Muscle layer of duodenum (tissue), 2 donors: ENCODE measurements around the gene CFAP100.

Experiments
- H3K27ac ChIP-seq: one replicate; pipeline ENCODE4 v1.7.0; 2013; ENCODE audit warnings: mild to moderate bottlenecking, low read length
- H3K27me3 ChIP-seq: one replicate; pipeline ENCODE4 v1.7.0; 2013; ENCODE audit warnings: low read depth, mild to moderate bottlenecking, control low read depth, low read length
- H3K36me3 ChIP-seq, 2 donors: one replicate each; pipeline ENCODE4 v1.7.0; 2013; ENCODE audit warnings: low read length in 2 of 2, control low read depth in 1 of 2, mild to moderate bottlenecking in 1 of 2; ENCODE audit not compliant: insufficient read depth in 2 of 2, control insufficient read depth in 1 of 2
- H3K4me1 ChIP-seq, 2 donors: one replicate each; pipeline ENCODE4 v1.7.0; 2013; ENCODE audit warnings: low read length in 2 of 2, mild to moderate bottlenecking in 2 of 2, control low read depth in 1 of 2, moderate library complexity in 1 of 2; ENCODE audit not compliant: insufficient read depth in 2 of 2, control insufficient read depth in 1 of 2
- H3K4me3 ChIP-seq, 2 donors: one replicate each; pipeline ENCODE4 v1.7.0; 2013; ENCODE audit warnings: low read length in 2 of 2, low read depth in 1 of 2, mild to moderate bottlenecking in 1 of 2
- H3K9me3 ChIP-seq, 2 donors: one replicate each; pipeline ENCODE4 v1.7.0; 2013; ENCODE audit warnings: low read length in 2 of 2, control low read depth in 1 of 2, mild to moderate bottlenecking in 1 of 2; ENCODE audit not compliant: control insufficient read depth in 1 of 2
- donor health status: healthy.

The CFAP100 gene

GRCh38 chr3:126421573-126422119 lies 26.9 kb downstream of the CFAP100 start:
- no peak overlapping the region for H3K27ac ChIP-seq
- peaks cover 0 to 11% of the 10 kb centered on the region in 2 donors for H3K9me3 ChIP-seq
- H3K4me1 ChIP-seq = no peaks in the 10 kb centered on the region
- no peaks in the 10 kb centered on the region for H3K27me3 ChIP-seq
- no peak overlapping the region for H3K4me3 ChIP-seq
- peaks cover 0 to 4% of the 10 kb centered on the region in 2 donors for H3K36me3 ChIP-seq

DNA sequence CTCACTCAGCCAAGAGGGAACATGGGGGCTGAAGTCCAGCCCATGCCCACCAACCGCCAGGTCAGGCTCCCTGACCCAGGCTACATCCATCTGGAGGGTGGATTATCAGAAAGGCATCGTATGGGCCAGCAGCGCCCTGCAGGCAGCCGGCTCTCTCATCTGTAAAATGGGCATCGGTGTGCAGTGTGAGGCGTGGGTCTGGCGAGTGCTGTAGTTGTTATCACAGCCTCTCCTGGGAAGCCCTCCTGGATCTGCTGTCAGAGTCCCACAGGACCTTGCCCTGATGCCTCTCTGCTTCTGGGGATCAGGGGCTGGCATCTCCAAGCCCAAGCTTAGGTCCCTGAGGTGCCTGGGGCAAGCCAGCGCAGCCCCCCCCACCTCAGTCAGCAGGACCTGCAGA lies 27.4 kb downstream of the CFAP100 start:
- H3K4me3 ChIP-seq = no peak overlapping the region
- no peak overlapping the region for H3K27ac ChIP-seq
- H3K36me3 ChIP-seq = peaks cover 0 to 4% of the 10 kb centered on the region in 2 donors
- H3K27me3 ChIP-seq = no peaks in the 10 kb centered on the region
- peaks cover 3 to 14% of the 10 kb centered on the region in 2 donors for H3K9me3 ChIP-seq
- no peaks in the 10 kb centered on the region for H3K4me1 ChIP-seq

- H3K27ac ChIP-seq = no peak overlapping the region
- no peaks in the 10 kb centered on the region for H3K4me1 ChIP-seq
- H3K36me3 ChIP-seq = peaks cover 0 to 4% of the 10 kb centered on the region in 2 donors
- H3K27me3 ChIP-seq = no peaks in the 10 kb centered on the region
- H3K9me3 ChIP-seq = peaks cover 4 to 18% of the 10 kb centered on the region in 2 donors
- H3K4me3 ChIP-seq = no peak overlapping the region
Observed at GRCh38 chr3:126422571-126423091, 27.9 kb downstream of the CFAP100 start.

DNA sequence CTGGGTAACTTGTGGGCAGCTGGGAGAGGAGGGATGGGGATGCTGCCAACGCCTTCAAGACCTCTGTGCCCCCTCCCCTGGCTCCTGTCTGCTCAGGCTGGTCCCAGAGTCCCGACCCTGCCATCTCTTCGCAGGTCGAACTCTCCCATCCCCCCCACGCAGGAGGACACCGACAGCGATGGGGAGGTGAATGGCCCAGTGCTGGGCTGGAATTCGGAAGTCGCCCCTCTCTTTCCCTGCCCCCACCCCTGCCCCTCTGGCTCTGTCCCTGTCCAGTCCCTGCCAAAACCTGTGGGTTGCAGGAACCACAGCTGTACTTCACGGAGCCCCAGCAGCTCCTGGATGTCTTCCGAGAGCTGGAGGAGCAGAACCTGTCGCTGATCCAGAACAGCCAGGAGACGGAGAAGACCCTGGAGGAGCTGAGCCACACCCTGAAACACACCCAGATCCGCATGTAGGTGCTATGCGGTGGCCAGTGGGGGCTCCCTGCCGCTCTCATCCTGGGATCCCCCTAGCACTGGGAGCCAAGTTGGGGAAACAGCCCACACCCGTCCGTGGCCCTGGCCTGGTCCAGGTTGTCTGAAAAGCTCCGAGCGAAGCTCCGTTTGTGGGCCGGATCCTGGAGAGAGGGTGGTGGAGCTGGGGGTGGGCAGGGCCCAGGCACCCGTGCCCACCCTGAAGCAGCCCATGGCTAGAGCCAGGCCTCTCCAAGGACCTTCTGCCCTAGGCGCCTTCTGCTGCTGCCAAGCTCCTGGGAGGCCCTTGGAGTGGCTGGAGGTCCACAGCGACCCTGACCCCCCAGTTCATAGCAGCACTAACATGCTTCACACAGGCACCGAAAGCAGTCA lies 28.7 kb downstream of the CFAP100 start:
- Histone ChIP-seq H3K27ac (no peak overlapping the region), H3K4me1 (no peaks in the 10 kb centered on the region), H3K36me3 (peaks cover 0 to 4% of the 10 kb centered on the region in 2 donors), H3K4me3 (no peak overlapping the region), H3K9me3 (peaks cover 4 to 23% of the 10 kb centered on the region in 2 donors), H3K27me3 (no peaks in the 10 kb centered on the region)

GRCh38 chr3:126424039-126424717 lies 29.5 kb downstream of the CFAP100 start:
- Histone ChIP-seq H3K4me1 (no peaks in the 10 kb centered on the region), H3K36me3 (peaks cover 0 to 4% of the 10 kb centered on the region in 2 donors), H3K27ac (no peak overlapping the region), H3K4me3 (no peak overlapping the region), H3K27me3 (no peaks in the 10 kb centered on the region), H3K9me3 (peaks cover 4 to 25% of the 10 kb centered on the region in 2 donors)

- peaks cover 4 to 25% of the 10 kb centered on the region in 2 donors for H3K9me3 ChIP-seq
- peaks cover 0 to 4% of the 10 kb centered on the region in 2 donors for H3K36me3 ChIP-seq
- H3K4me3 ChIP-seq = no peak overlapping the region
- H3K4me1 ChIP-seq = no peaks in the 10 kb centered on the region
- H3K27ac ChIP-seq = no peak overlapping the region
- no peaks in the 10 kb centered on the region for H3K27me3 ChIP-seq
Observed at GRCh38 chr3:126424751-126425150, 30.0 kb downstream of the CFAP100 start.

DNA sequence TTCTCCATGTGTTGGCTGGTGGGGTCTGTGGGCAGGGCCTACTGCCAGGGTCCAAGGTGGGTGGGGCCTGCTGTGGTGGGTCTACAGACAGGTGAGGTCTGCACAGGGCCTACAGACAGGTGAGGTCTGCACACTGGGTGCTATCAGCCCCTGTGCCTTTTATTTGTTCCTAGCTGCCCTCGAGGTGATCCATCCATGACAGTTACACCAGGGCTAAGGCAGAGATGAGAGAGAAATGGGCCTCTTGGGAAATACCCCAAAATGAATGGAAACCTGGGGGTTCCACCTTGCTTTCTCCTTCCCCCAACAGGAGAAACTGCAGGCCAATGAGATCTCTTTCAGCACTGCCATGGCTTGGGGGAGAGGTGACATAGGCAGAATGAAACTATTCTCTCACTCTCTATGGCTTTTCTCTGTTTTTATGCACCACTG lies 36.4 kb downstream of the CFAP100 start:
- peaks cover 4 to 22% of the 10 kb centered on the region in 2 donors for H3K9me3 ChIP-seq
- H3K27ac ChIP-seq = no peak overlapping the region
- no peaks in the 10 kb centered on the region for H3K27me3 ChIP-seq
- no peak overlapping the region for H3K4me3 ChIP-seq
- no peaks in the 10 kb centered on the region for H3K4me1 ChIP-seq
- peaks cover 5 to 27% of the 10 kb centered on the region in 2 donors for H3K36me3 ChIP-seq

- no peaks in the 10 kb centered on the region for H3K4me1 ChIP-seq
- H3K9me3 ChIP-seq = peaks cover 0 to 14% of the 10 kb centered on the region in 2 donors
- H3K4me3 ChIP-seq = no peak overlapping the region
- H3K36me3 ChIP-seq = peaks cover 5 to 38% of the 10 kb centered on the region in 2 donors
- H3K27me3 ChIP-seq = no peaks in the 10 kb centered on the region
- H3K27ac ChIP-seq = no peak overlapping the region
Observed at GRCh38 chr3:126432361-126433104, 37.8 kb downstream of the CFAP100 start.

- Histone ChIP-seq H3K36me3 (peaks cover 7 to 44% of the 10 kb centered on the region in 2 donors), H3K27me3 (no peaks in the 10 kb centered on the region), H3K9me3 (peaks cover 0 to 12% of the 10 kb centered on the region in 2 donors), H3K27ac (no peak overlapping the region), H3K4me1 (no peaks in the 10 kb centered on the region), H3K4me3 (no peak overlapping the region)
Observed at GRCh38 chr3:126433105-126433430, 38.4 kb downstream of the CFAP100 start.

GRCh38 chr3:126433496-126434263 lies 39.0 kb downstream of the CFAP100 start:
- H3K4me3 ChIP-seq = no peak overlapping the region
- peaks cover 0 to 7% of the 10 kb centered on the region in 2 donors for H3K9me3 ChIP-seq
- no peak overlapping the region for H3K27ac ChIP-seq
- H3K4me1 ChIP-seq = no peaks in the 10 kb centered on the region
- no peaks in the 10 kb centered on the region for H3K27me3 ChIP-seq
- peaks cover 12 to 49% of the 10 kb centered on the region in 2 donors for H3K36me3 ChIP-seq
